Measurements from ENCODE around the gene GIT2. TPM values are rescaled to one million over a fixed set of nuclear protein-coding genes. Genes with fewer than 3 reads are reported as not detected.

Gene GIT2
- total RNA-seq, 3 donors from 2014 or later, result 33.3 to 46.2 (median 39.6) TPM

- H3K9me3 ChIP-seq, result no peaks in the 10 kb centered on the region
- peaks cover 28% of the 10 kb centered on the region for H3K4me1 ChIP-seq (ENCODE audit: low read depth)
- TF ChIP-seq CTCF (IDR thresholded peaks at IDR 0.05), result peak; percentile 13
- ATAC-seq (peak; percentile 84), DNase-seq (peak; percentile 88 to 93 (median 89))
- H3K36me3 ChIP-seq (ENCODE audit: low read depth), result no peaks in the 10 kb centered on the region
- peak within 1 kb of the TSS; percentile 95 for H3K4me3 ChIP-seq
- intact Hi-C loops (cut with DNase I, micrococcal nuclease), result no loop called here
Measured at GRCh38 chr12:109998904-109999648, 2.9 kb upstream of the GIT2 start, which contains the start of gene ANKRD13A. Gene ANKRD13A, plus strand, starts transcription at chr12:109999430. Its CDS starts 259 bp downstream, at chr12:109999689.

GRCh38 chr12:109998241-109998903 is 2.2 kb upstream of the GIT2 start:
- no peak for ATAC-seq
- Histone ChIP-seq H3K36me3 (ENCODE audit: low read depth) (no peaks in the 10 kb centered on the region), H3K9me3 (no peaks in the 10 kb centered on the region), H3K4me3 (no peak overlapping the region), H3K4me1 (ENCODE audit: low read depth) (peaks cover 28% of the 10 kb centered on the region)
- intact Hi-C loops (cut with DNase I, micrococcal nuclease), result no loop called here
- DNase-seq, result no peak
- TF ChIP-seq CTCF (IDR thresholded peaks at IDR 0.05), result no peak

GRCh38 chr12:109997393-109997792 is 1.2 kb upstream of the GIT2 start:
- intact Hi-C loops (cut with DNase I, micrococcal nuclease), result no loop called here

GRCh38 chr12:109996483-109996853 is 300 bp upstream of the GIT2 start:
- H3K4me3 ChIP-seq, result peak overlapping the region; percentile 96
- no peaks in the 10 kb centered on the region for H3K9me3 ChIP-seq
- peaks cover 13% of the 10 kb centered on the region for H3K4me1 ChIP-seq (ENCODE audit: low read depth)
- DNase-seq, result peak in 1 of 3 donors; percentile 34
- no peak for ATAC-seq
- no peak for TF ChIP-seq CTCF (IDR thresholded peaks at IDR 0.05)
- no peaks in the 10 kb centered on the region for H3K36me3 ChIP-seq (ENCODE audit: low read depth)
- intact Hi-C loops (cut with DNase I, micrococcal nuclease), result no loop called here

More at GRCh38 chr12:109997393-109997792, 1.2 kb upstream of the GIT2 start:
- peaks cover 22% of the 10 kb centered on the region for H3K4me1 ChIP-seq (ENCODE audit: low read depth)
- H3K9me3 ChIP-seq, result no peaks in the 10 kb centered on the region
- TF ChIP-seq CTCF (IDR thresholded peaks at IDR 0.05), result no peak
- H3K36me3 ChIP-seq (ENCODE audit: low read depth), result no peaks in the 10 kb centered on the region
- ATAC-seq (no peak), DNase-seq (no peak)
- no peak overlapping the region for H3K4me3 ChIP-seq

- no peak for DNase-seq
- Histone ChIP-seq H3K9me3 (no peaks in the 10 kb centered on the region), H3K4me1 (ENCODE audit: low read depth) (peaks cover 10% of the 10 kb centered on the region), H3K36me3 (ENCODE audit: low read depth) (no peaks in the 10 kb centered on the region), H3K4me3 (peak overlapping the region; percentile 96)
- no peak for TF ChIP-seq CTCF (IDR thresholded peaks at IDR 0.05)
- ATAC-seq, result no peak
- intact Hi-C loops (cut with DNase I, micrococcal nuclease), result no loop called here
Measured at GRCh38 chr12:109995361-109995685, 845 bp downstream of the GIT2 start.
